Fibroblast of the aortic adventitia (primary cell): ENCODE data around the gene ERFE. TPM values are rescaled to one million over a fixed set of nuclear protein-coding genes. Genes with fewer than 3 reads are reported as not detected.

Experiments used
- DNase-seq: peaks from one replicate; pipeline ENCODE4 v3.0.0-alpha.2; 2010; ENCODE audit warnings: low read depth
- H3K4me3 ChIP-seq: 2 replicates; pipeline ENCODE4 v1.5.1; 2011; ENCODE audit warnings: low read depth, mild to moderate bottlenecking, control low read depth, low read length, moderate library complexity
- CTCF ChIP-seq: IDR thresholded peaks from 2 replicates; pipeline ENCODE4 v1.5.1; 2011; ENCODE audit warnings: mild to moderate bottlenecking, low read length, control low read depth, inconsistent platforms; ENCODE audit not compliant: insufficient read depth
- total RNA-seq: library from RNA; depleted of rRNA; stranded (reverse); fragments of >200 nt; gene quantifications from 2 replicates; pipeline ENCODE4 v1.2.3, GENCODE V29; 2012; ENCODE audit warnings: low replicate concordance

The ERFE gene
- total RNA-seq, 1 donor, result 2.8 TPM

- no peak for TF ChIP-seq CTCF
- no peak overlapping the region for H3K4me3 ChIP-seq
- no peak for DNase-seq
These were observed 707 bp upstream of the ERFE start for GRCh38 chr2:238158018-238158508.

DNA sequence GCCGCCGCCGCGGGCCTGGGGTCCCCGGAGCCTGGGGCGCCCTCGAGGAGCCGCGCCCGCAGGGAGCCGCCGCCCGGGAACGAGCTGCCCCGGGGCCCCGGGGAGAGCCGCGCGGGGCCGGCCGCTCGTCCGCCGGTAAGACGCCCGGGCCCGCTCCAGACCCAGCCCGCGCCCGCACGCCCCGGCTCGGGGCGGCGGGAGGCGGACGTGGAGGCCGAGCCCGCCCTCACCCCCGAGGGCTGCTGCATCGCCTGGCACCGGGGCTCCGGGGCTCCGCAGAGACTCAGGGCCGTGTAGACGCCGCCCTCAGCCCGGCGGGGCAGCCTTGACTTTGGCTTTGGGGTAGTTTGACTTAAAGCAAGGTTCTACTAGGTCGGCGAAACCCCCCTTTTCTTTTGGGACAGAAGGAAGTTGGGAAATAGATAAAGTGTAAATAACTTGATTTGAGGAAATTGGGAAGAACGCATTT lies 335 bp downstream of the ERFE start:
- TF ChIP-seq CTCF, result no peak
- no peak for DNase-seq
- peak overlapping the region; percentile 50 for H3K4me3 ChIP-seq

GRCh38 chr2:238159661-238160205 lies 963 bp downstream of the ERFE start:
- no peak for DNase-seq
- TF ChIP-seq CTCF, result no peak
- H3K4me3 ChIP-seq, result no peak overlapping the region

DNA sequence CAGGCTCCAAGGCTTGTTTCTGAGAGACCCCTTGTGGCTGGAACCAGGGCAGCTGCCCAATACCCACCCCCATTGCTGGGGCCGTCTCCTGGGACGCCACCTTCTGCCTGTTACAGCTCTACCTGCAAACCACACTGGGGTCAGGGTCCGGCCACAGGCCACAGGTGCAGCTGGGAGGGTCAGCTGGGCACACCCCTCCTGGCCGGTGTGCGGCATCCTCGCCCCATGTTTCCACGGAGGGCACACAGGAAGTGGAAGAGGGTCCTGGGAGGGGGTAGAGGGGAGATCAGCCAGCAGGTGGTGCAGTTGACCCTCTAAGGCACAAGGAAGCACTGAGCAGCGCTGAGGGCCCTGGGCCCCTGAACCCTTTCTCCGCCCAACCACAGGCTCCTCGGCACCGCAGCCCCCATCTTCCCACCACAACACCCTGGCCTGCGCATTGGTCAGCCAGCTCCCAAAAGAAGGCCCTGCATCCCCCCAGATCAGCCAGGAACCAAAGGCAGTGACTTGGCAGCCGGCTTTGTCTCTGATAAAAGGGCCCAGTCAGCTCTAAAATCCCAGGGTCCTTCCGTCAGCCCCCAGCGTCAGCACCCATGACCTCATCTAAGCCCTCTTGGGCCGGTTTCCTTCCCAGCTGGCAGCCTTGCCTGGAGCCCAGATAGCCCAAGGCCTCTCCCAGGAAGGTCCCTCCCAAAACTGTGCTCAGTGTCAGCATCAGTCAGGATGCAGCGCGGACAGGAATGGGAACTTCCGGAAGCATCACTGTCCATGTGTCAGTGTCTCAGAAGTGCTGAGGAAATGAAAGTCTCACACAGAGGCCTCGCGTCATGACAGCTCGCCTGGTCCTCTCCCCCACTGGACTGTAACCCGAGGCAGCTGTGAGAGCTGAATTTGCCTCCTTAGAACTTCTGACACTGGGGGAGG lies 1.7 kb downstream of the ERFE start:
- no peak for DNase-seq
- no peak overlapping the region for H3K4me3 ChIP-seq
- TF ChIP-seq CTCF, result no peak

GRCh38 chr2:238161291-238162051 lies 2.7 kb downstream of the ERFE start:
- H3K4me3 ChIP-seq, result no peak overlapping the region
- no peak for DNase-seq
- TF ChIP-seq CTCF, result no peak

GRCh38 chr2:238162251-238162845 lies 3.6 kb downstream of the ERFE start:
- H3K4me3 ChIP-seq, result no peak overlapping the region
- TF ChIP-seq CTCF, result no peak
- DNase-seq, result no peak
